Lower lobe of right lung (tissue), 2 donors: ENCODE data around the gene TMC1. TPM values are rescaled to one million over a fixed set of nuclear protein-coding genes. Genes with fewer than 3 reads are reported as not detected.

Experiments
- ATAC-seq, 2 donors: fragments of 200-7000 bp; cut with Tn5 transposase; one replicate each; pipeline ENCODE4 v1.9.1; 2020 to 2022; ENCODE audit warnings: mild to moderate bottlenecking in 2 of 2, moderate library complexity in 2 of 2
- DNase-seq: peaks from one replicate; pipeline ENCODE4 v3.0.0-alpha.2; 2020
- H3K27ac ChIP-seq: fragments of 200-600 bp; one replicate; pipeline ENCODE4 v1.8.0; 2022
- H3K27me3 ChIP-seq: fragments of 200-600 bp; one replicate; pipeline ENCODE4 v1.8.0; 2022; ENCODE audit warnings: low read depth
- H3K36me3 ChIP-seq: fragments of 200-600 bp; one replicate; pipeline ENCODE4 v1.8.0; 2022; ENCODE audit warnings: mild to moderate bottlenecking
- H3K4me1 ChIP-seq: fragments of 200-600 bp; one replicate; pipeline ENCODE4 v1.8.0; 2022
- H3K4me3 ChIP-seq: fragments of 200-600 bp; one replicate; pipeline ENCODE4 v1.8.0; 2022; ENCODE audit warnings: mild to moderate bottlenecking
- H3K9me3 ChIP-seq: fragments of 200-600 bp; one replicate; pipeline ENCODE4 v1.8.0; 2022
- intact Hi-C: fragments of 100-400 bp; cut with DNase I; formaldehyde crosslinking; loops from one replicate; pipeline ENCODE4 v1.11.0; 2022
- total RNA-seq: library from RNA; stranded (reverse); fragmentation: NEBNext Ultra II Directional; extraction: Animal tissue kit (Norgen Biotek cat#: 25700); gene quantifications from one replicate; pipeline ENCODE4 v1.2.1, GENCODE V29; 2021
- TF ChIP-seq, protein P1 (sequence below): fragments of 200-600 bp; IDR thresholded peaks from one replicate; pipeline ENCODE4 v1.8.0; 2022; ENCODE audit warnings: antibody characterized with exemption, mild to moderate bottlenecking
- donor health status: DM: no; HTN: yes; CAD: no; lungs with severe emphysema.

TMC1 gene
- total RNA-seq, 1 donor from 2014 or later: not detected

- no peaks in the 10 kb centered on the region for H3K9me3 ChIP-seq
- TF ChIP-seq, protein P1, sequence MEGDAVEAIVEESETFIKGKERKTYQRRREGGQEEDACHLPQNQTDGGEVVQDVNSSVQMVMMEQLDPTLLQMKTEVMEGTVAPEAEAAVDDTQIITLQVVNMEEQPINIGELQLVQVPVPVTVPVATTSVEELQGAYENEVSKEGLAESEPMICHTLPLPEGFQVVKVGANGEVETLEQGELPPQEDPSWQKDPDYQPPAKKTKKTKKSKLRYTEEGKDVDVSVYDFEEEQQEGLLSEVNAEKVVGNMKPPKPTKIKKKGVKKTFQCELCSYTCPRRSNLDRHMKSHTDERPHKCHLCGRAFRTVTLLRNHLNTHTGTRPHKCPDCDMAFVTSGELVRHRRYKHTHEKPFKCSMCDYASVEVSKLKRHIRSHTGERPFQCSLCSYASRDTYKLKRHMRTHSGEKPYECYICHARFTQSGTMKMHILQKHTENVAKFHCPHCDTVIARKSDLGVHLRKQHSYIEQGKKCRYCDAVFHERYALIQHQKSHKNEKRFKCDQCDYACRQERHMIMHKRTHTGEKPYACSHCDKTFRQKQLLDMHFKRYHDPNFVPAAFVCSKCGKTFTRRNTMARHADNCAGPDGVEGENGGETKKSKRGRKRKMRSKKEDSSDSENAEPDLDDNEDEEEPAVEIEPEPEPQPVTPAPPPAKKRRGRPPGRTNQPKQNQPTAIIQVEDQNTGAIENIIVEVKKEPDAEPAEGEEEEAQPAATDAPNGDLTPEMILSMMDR: no peak
- ATAC-seq (no peak), DNase-seq (no peak)
- no peaks in the 10 kb centered on the region for H3K4me1 ChIP-seq
- H3K36me3 ChIP-seq: no peaks in the 10 kb centered on the region
- no peak overlapping the region for H3K4me3 ChIP-seq
- H3K27me3 ChIP-seq: peaks cover 5% of the 10 kb centered on the region
- intact Hi-C loops: no loop called here
- H3K27ac ChIP-seq: no peak overlapping the region
These were observed 144.0 kb downstream of the TMC1 start for GRCh38 chr9:72665421-72665820.

GRCh38 chr9:72667181-72667580 is 145.8 kb downstream of the TMC1 start:
- no peak overlapping the region for H3K27ac ChIP-seq
- DNase-seq (no peak), ATAC-seq (no peak)
- peaks cover 5% of the 10 kb centered on the region for H3K27me3 ChIP-seq
- no peaks in the 10 kb centered on the region for H3K4me1 ChIP-seq
- intact Hi-C loops: no loop called here
- no peaks in the 10 kb centered on the region for H3K36me3 ChIP-seq
- H3K9me3 ChIP-seq: no peaks in the 10 kb centered on the region
- TF ChIP-seq, protein P1: no peak
- H3K4me3 ChIP-seq: no peak overlapping the region

- no peak for DNase-seq
- no peak overlapping the region for H3K27ac ChIP-seq
- H3K36me3 ChIP-seq: no peaks in the 10 kb centered on the region
- TF ChIP-seq, protein P1: no peak
- no peaks in the 10 kb centered on the region for H3K9me3 ChIP-seq
- H3K4me3 ChIP-seq: no peak overlapping the region
- no peaks in the 10 kb centered on the region for H3K4me1 ChIP-seq
- intact Hi-C loops: no loop called here
- no peak for ATAC-seq
- H3K27me3 ChIP-seq: peaks cover 2% of the 10 kb centered on the region
These were observed 153.6 kb downstream of the TMC1 start for GRCh38 chr9:72674961-72675360.

DNA sequence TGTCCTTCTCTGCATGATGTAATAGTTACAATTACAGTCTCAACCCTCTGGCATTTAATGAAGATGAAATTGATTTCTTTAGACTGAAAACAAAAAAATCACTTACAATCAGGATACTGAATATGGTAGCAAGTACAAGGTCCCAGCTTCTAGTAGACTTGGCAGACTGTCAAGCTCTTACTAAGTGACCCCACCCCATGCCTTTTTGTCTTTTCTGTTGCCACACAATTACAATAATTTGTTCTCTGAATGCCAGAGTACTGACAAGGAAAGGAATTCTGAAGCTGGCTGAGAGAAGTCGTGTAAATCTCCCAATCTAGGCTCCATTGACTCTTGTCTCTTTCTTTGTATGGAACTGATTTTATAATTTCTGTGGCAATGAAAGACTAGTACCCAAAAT is 154.2 kb downstream of the TMC1 start:
- no peak for ATAC-seq
- intact Hi-C loops: no loop called here
- TF ChIP-seq, protein P1: no peak

DNA sequence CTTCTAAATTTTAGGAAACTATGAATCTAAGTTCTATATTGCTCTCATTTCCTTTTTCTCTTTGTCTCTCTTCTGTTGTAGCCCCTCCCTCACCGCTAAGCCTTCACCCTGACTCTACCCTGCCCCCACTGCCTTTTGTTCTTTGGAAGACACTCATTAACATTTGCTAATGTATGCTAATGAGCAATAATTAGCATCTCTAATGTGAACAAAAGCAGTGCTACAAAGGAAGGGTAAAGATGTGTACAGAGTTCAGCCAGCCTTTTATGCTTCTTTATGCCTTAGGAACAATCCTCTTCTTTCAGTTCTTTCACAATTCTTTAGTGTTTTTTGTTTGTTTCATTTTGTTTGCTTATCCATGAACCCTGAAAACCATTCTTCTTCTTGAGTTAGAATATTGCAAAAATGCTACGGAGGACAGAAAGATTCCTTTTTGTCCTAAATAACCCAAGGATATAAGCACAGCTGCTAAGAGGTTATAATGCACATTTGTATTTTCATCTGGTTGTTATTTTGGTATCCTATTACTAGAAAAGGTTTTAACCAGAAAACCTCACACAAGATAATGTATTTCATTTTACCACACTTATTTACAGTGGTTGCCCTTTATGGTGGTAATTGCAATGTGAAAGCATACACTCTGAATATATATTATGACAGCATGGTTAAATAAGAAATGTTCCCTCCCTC is 159.3 kb downstream of the TMC1 start:
- intact Hi-C loops: no loop called here
- Histone ChIP-seq H3K27me3 (no peaks in the 10 kb centered on the region), H3K27ac (no peak overlapping the region), H3K9me3 (no peaks in the 10 kb centered on the region), H3K36me3 (no peaks in the 10 kb centered on the region), H3K4me3 (no peak overlapping the region), H3K4me1 (no peaks in the 10 kb centered on the region)
- no peak for ATAC-seq
- TF ChIP-seq, protein P1: no peak
- DNase-seq: no peak

More for the DNA sequence above, 154.2 kb downstream of the TMC1 start:
- Histone ChIP-seq H3K36me3 (no peaks in the 10 kb centered on the region), H3K27me3 (no peaks in the 10 kb centered on the region), H3K4me1 (no peaks in the 10 kb centered on the region), H3K9me3 (no peaks in the 10 kb centered on the region), H3K27ac (no peak overlapping the region), H3K4me3 (no peak overlapping the region)
- no peak for DNase-seq
